Measurements from ENCODE around the gene GRK5. TPM values are rescaled to one million over a fixed set of nuclear protein-coding genes. Genes with fewer than 3 reads are reported as not detected.

GRK5 gene
- total and polyA plus RNA-seq, 9 of the 15 experiments (the other 6 are each of a cell fraction or from before 2014, with no cell fraction given): 0.46 to 0.83 (median 0.67) TPM; not detected in 2

DNA sequence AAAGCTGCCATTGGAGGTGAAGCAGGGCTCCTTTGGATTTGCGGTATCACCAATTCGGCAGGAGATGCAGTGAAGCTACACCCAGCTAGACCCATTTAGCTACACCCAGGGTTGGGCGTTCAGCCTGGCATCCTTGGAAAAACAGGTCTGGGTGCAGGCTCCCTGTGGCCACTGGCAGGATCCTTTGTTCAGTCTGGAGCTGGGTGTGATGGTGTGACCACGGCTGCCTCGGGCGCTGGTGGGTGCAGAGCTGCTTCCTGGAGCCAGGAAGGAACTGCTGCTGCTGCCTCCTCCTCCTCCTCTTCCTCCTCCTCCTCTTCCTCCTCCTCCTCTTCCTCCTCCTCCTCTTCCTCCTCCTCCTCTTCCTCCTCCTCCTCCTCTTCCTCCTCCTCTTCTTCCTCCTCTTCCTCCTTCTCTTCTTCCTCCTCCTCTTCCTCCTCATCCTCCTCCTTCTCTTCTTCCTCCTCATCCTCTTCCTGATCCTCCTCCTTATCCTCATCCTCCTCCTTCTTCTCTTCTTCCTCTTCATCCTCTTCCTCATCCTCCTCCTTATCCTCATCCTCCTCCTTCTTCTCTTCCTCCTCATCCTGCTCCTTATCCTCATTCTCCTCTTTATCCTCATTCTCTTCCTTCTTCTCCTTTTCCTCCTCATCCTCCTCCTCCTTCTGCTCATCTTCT, 84.0 kb downstream of the GRK5 start:
- 7% methylated on average over 3 of the region's 6 CpGs for WGBS (ENCODE audit: insufficient coverage, low coverage, missing lambda C conversion rate)
- POLR2A ChIA-PET: no interaction called here
- CTCF ChIA-PET (ENCODE audit: low intra/inter-chr PET ratio): interaction anchor here (0.7 kb wide), 1 partner anchor 126 kb away, joined by 3 read pairs; no protein-coding TSS in a partner anchor

More for the DNA sequence above, 84.0 kb downstream of the GRK5 start:
- Histone ChIP-seq H3K9me3 (replicated peaks; ENCODE audit: control insufficient read depth, insufficient read depth, low read depth, low read length) (no peaks in the 10 kb centered on the region), H4K20me1 (replicated peaks; ENCODE audit: control insufficient read depth, insufficient read depth, low read length) (no peaks in the 10 kb centered on the region), H3K4me2 (ENCODE audit: insufficient read depth, low read length) (no peak overlapping the region), H3K9ac (ENCODE audit: insufficient read depth in 1 of 2, low read depth in 2 of 2, low read length in 2 of 2) (no peak overlapping the region), H3K27me3 (ENCODE audit: control insufficient read depth in 2 of 2, insufficient read depth in 2 of 2, low read length in 2 of 2) (peaks cover 0 to 16% of the 10 kb centered on the region in 2 experiments; a peak in 2 of 5 replicates), H3K4me3 (no peak overlapping the region), H2AFZ (ENCODE audit: low read depth, low read length) (no peak overlapping the region), H3K79me2 (ENCODE audit: control insufficient read depth, insufficient read depth, low read length) (no peaks in the 10 kb centered on the region), H3K27ac (ENCODE audit: extremely low read depth, low read depth, low read length) (no peak overlapping the region), H3K9me1 (ENCODE audit: control insufficient read depth, insufficient read depth, low read length) (no peaks in the 10 kb centered on the region), H3K4me1 (replicated peaks in 1 of 2; ENCODE audit: control insufficient read depth in 2 of 2, insufficient read depth in 2 of 2, low read length in 2 of 2) (peaks cover 3 to 4% of the 10 kb centered on the region in 2 experiments; a peak in 2 of 5 replicates), H3K36me3 (ENCODE audit: control insufficient read depth, insufficient read depth, low read length) (no peaks in the 10 kb centered on the region)
- in situ Hi-C loops (cut with MboI) (no loop called here), intact Hi-C loops (cut with micrococcal nuclease) (loop anchor here (5.0 kb wide), 1 partner anchor 126 kb away; no protein-coding TSS in a partner anchor)
- DNase-seq (ENCODE audit: extremely low read depth in 1 of 4, low spot score in 3 of 4): no peak
- peak; percentile 96 for TF ChIP-seq ZNF263 (CRISPR knock-in tag; IDR thresholded peaks at IDR 0.05; ENCODE audit: borderline replicate concordance)
- TF ChIP-seq, protein P1, sequence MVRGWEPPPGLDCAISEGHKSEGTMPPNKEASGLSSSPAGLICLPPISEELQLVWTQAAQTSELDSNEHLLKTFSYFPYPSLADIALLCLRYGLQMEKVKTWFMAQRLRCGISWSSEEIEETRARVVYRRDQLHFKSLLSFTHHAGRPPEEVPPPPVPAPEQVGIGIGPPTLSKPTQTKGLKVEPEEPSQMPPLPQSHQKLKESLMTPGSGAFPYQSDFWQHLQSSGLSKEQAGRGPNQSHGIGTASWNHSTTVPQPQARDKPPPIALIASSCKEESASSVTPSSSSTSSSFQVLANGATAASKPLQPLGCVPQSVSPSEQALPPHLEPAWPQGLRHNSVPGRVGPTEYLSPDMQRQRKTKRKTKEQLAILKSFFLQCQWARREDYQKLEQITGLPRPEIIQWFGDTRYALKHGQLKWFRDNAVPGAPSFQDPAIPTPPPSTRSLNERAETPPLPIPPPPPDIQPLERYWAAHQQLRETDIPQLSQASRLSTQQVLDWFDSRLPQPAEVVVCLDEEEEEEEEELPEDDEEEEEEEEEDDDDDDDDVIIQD (CRISPR knock-in tag; IDR thresholded peaks at IDR 0.05): no peak
- no peak for ATAC-seq
- BruUV-seq (replicated peaks): no TSS peak
- no peak for FAIRE-seq

Data from K562 (cell line).